ENCODE data around the gene FCMR.

Gene FCMR

GRCh38 chr1:206916000-206916709 lies 5.6 kb downstream of the FCMR start:
- H3K4me3 ChIP-seq (ENCODE audit: low read length) = no peak overlapping the region
- H3K79me2 ChIP-seq (ENCODE audit: control insufficient read depth, low read length) = no peaks in the 10 kb centered on the region
- no peak for TF ChIP-seq CTCF (IDR thresholded peaks at IDR 0.05; ENCODE audit: low read depth, low read length, poor library complexity, severe bottlenecking)
- no peak for TF ChIP-seq EZH2phosphoT487 (IDR thresholded peaks at IDR 0.05; ENCODE audit: borderline replicate concordance, low read length)
- H3K9me2 ChIP-seq (replicated peaks; ENCODE audit: control insufficient read depth, low read length) = no peaks in the 10 kb centered on the region
- H3K27me3 ChIP-seq (ENCODE audit: control insufficient read depth, low read length) = peaks cover 56% of the 10 kb centered on the region
- no peak overlapping the region for H3K27ac ChIP-seq (ENCODE audit: low read depth, low read length)
- no peaks in the 10 kb centered on the region for H3F3A ChIP-seq (ENCODE audit: control insufficient read depth, insufficient read depth)
- H4K20me1 ChIP-seq (ENCODE audit: control insufficient read depth, insufficient read depth, low read depth, low read length) = no peaks in the 10 kb centered on the region
- no peak overlapping the region for H3K4me2 ChIP-seq (ENCODE audit: low read length)
- H3K4me1 ChIP-seq (ENCODE audit: control insufficient read depth, low read length) = peaks cover 8% of the 10 kb centered on the region
- no peaks in the 10 kb centered on the region for H3K9me3 ChIP-seq (ENCODE audit: control insufficient read depth, insufficient read depth, low read length)
- H3K36me3 ChIP-seq (ENCODE audit: control insufficient read depth, low read length) = no peaks in the 10 kb centered on the region

GRCh38 chr1:206915030-206915735 lies 6.6 kb downstream of the FCMR start:
- Histone ChIP-seq H3K4me2 (ENCODE audit: low read length) (no peak overlapping the region), H4K20me1 (ENCODE audit: control insufficient read depth, insufficient read depth, low read depth, low read length) (no peaks in the 10 kb centered on the region), H3F3A (ENCODE audit: control insufficient read depth, insufficient read depth) (no peaks in the 10 kb centered on the region), H3K9me2 (replicated peaks; ENCODE audit: control insufficient read depth, low read length) (no peaks in the 10 kb centered on the region), H3K9me3 (ENCODE audit: control insufficient read depth, insufficient read depth, low read length) (no peaks in the 10 kb centered on the region), H3K4me1 (ENCODE audit: control insufficient read depth, low read length) (no peaks in the 10 kb centered on the region), H3K36me3 (ENCODE audit: control insufficient read depth, low read length) (no peaks in the 10 kb centered on the region), H3K27ac (ENCODE audit: low read depth, low read length) (no peak overlapping the region), H3K27me3 (ENCODE audit: control insufficient read depth, low read length) (peaks cover 54% of the 10 kb centered on the region), H3K79me2 (ENCODE audit: control insufficient read depth, low read length) (no peaks in the 10 kb centered on the region), H3K4me3 (ENCODE audit: low read length) (no peak overlapping the region)
- TF ChIP-seq EZH2phosphoT487 (IDR thresholded peaks at IDR 0.05; ENCODE audit: borderline replicate concordance, low read length) = no peak
- no peak for TF ChIP-seq CTCF (IDR thresholded peaks at IDR 0.05; ENCODE audit: low read depth, low read length, poor library complexity, severe bottlenecking)

GRCh38 chr1:206913766-206914537 lies 7.8 kb downstream of the FCMR start:
- no peaks in the 10 kb centered on the region for H4K20me1 ChIP-seq (ENCODE audit: control insufficient read depth, insufficient read depth, low read depth, low read length)
- TF ChIP-seq CTCF (IDR thresholded peaks at IDR 0.05; ENCODE audit: low read depth, low read length, poor library complexity, severe bottlenecking) (no peak), EZH2phosphoT487 (IDR thresholded peaks at IDR 0.05; ENCODE audit: borderline replicate concordance, low read length) (no peak)
- no peak overlapping the region for H3K4me2 ChIP-seq (ENCODE audit: low read length)
- no peaks in the 10 kb centered on the region for H3K9me3 ChIP-seq (ENCODE audit: control insufficient read depth, insufficient read depth, low read length)
- no peaks in the 10 kb centered on the region for H3K36me3 ChIP-seq (ENCODE audit: control insufficient read depth, low read length)
- H3K27me3 ChIP-seq (ENCODE audit: control insufficient read depth, low read length) = peaks cover 67% of the 10 kb centered on the region
- H3K79me2 ChIP-seq (ENCODE audit: control insufficient read depth, low read length) = no peaks in the 10 kb centered on the region
- H3F3A ChIP-seq (ENCODE audit: control insufficient read depth, insufficient read depth) = no peaks in the 10 kb centered on the region
- H3K27ac ChIP-seq (ENCODE audit: low read depth, low read length) = no peak overlapping the region
- H3K4me3 ChIP-seq (ENCODE audit: low read length) = no peak overlapping the region
- H3K4me1 ChIP-seq (ENCODE audit: control insufficient read depth, low read length) = no peaks in the 10 kb centered on the region
- H3K9me2 ChIP-seq (replicated peaks; ENCODE audit: control insufficient read depth, low read length) = no peaks in the 10 kb centered on the region

All from DOHH2 (cell line).